Lower leg skin (tissue), 4 donors: Measurements from ENCODE around the gene ELSPBP1. TPM values are rescaled to one million over a fixed set of nuclear protein-coding genes. Genes with fewer than 3 reads are reported as not detected.

Experiments
- DNase-seq, 2 donors: peaks; one replicate each; pipeline ENCODE4 v3.0.0-alpha.2; 2019; ENCODE audit warnings: low spot score in 2 of 2
- H3K4me3 ChIP-seq: fragments of 200-600 bp; sonication (generic); 2 replicates; pipeline ENCODE4 v1.5.1; 2017; ENCODE audit warnings: mild to moderate bottlenecking, low read depth; ENCODE audit not compliant: poor library complexity, severe bottlenecking
- CTCF ChIP-seq, 3 donors: fragments of 450-650 bp; IDR thresholded peaks; one replicate each; pipeline ENCODE4 v1.5.1; 2016; ENCODE audit warnings: antibody characterized with exemption in 3 of 3, mild to moderate bottlenecking in 3 of 3, moderate library complexity in 2 of 3
- POLR2A ChIP-seq, 2 donors: fragments of 450-650 bp; IDR thresholded peaks; one replicate each; pipeline ENCODE4 v1.6.1; 2016 to 2017; ENCODE audit warnings: antibody characterized with exemption in 2 of 2, mild to moderate bottlenecking in 1 of 2, moderate library complexity in 1 of 2
- WGBS, 2 donors: methylation state at CpG; one replicate each; pipeline ENCODE4 v1.1.5; 2018; 5-methylcytosine and 5-hydroxymethylcytosine counted together
- intact Hi-C: fragments of 100-400 bp; cut with DNase I; formaldehyde crosslinking; loops from one replicate; pipeline ENCODE4 v1.15.0; 2023; ENCODE audit warnings: low total_unique reads
- total RNA-seq, 4 donors: library from RNA; depleted of rRNA; stranded (reverse); fragments of >200 nt; gene quantifications; one replicate each; pipeline ENCODE4 v1.1.0, GENCODE V29; 2016

ELSPBP1 gene
- total RNA-seq, 4 donors from 2014 or later, result not detected

GRCh38 chr19:47996230-47996727 is 1.8 kb downstream of the ELSPBP1 start:
- H3K4me3 ChIP-seq, result no peak overlapping the region
- WGBS, 2 donors, result 67 to 79% methylated on average over 1 of the region's 1 CpG
- TF ChIP-seq POLR2A (IDR thresholded peaks at IDR 0.05) (no peak), CTCF (IDR thresholded peaks at IDR 0.05) (no peak)
- DNase-seq, result no peak
- intact Hi-C loops, result no loop called here

GRCh38 chr19:47998800-47999199 is 4.4 kb downstream of the ELSPBP1 start:
- DNase-seq, result no peak
- WGBS, 2 donors, result 80 to 88% methylated on average over 6 of the region's 6 CpGs
- TF ChIP-seq POLR2A (IDR thresholded peaks at IDR 0.05) (no peak), CTCF (IDR thresholded peaks at IDR 0.05) (no peak)
- no peak overlapping the region for H3K4me3 ChIP-seq
- intact Hi-C loops, result no loop called here

- no peak for DNase-seq
- no peak overlapping the region for H3K4me3 ChIP-seq
- no peak for TF ChIP-seq CTCF (IDR thresholded peaks at IDR 0.05)
- no peak for TF ChIP-seq POLR2A (IDR thresholded peaks at IDR 0.05)
- 74% methylated on average over 6 of the region's 6 CpGs for WGBS, 2 donors
- intact Hi-C loops, result no loop called here
These were observed 6.4 kb downstream of the ELSPBP1 start for GRCh38 chr19:48000846-48001245.

- intact Hi-C loops, result no loop called here
- TF ChIP-seq CTCF (IDR thresholded peaks at IDR 0.05) (no peak), POLR2A (IDR thresholded peaks at IDR 0.05) (no peak)
- DNase-seq, result no peak
- no peak overlapping the region for H3K4me3 ChIP-seq
- WGBS, 2 donors, result 70 to 79% methylated on average over 6 of the region's 6 CpGs
These were observed 9.8 kb downstream of the ELSPBP1 start for GRCh38 chr19:48004236-48004635.

GRCh38 chr19:48006762-48007161 is 12.3 kb downstream of the ELSPBP1 start:
- WGBS, 2 donors, result 67 to 87% methylated on average over 6 of the region's 6 CpGs
- TF ChIP-seq CTCF (IDR thresholded peaks at IDR 0.05) (no peak), POLR2A (IDR thresholded peaks at IDR 0.05) (no peak)
- no peak overlapping the region for H3K4me3 ChIP-seq
- intact Hi-C loops, result no loop called here
- no peak for DNase-seq
